ENCODE data around the gene CAPN11. TPM values are rescaled to one million over a fixed set of nuclear protein-coding genes. Genes with fewer than 3 reads are reported as not detected.

Gene CAPN11
- total and polyA plus RNA-seq, 9 of the 15 experiments (the other 6 are each of a cell fraction or from before 2014, with no cell fraction given) = 0.03 to 0.61 (median 0.17) TPM; not detected in 1

- no peak for TF ChIP-seq STAT5B (CRISPR knock-in tag; IDR thresholded peaks at IDR 0.05)
- no peak for TF ChIP-seq ZNF280A (IDR thresholded peaks at IDR 0.05; ENCODE audit: low read depth, partially characterized antibody)
These were observed 30.2 kb downstream of the CAPN11 start (continued) for GRCh38 chr6:44188819-44189218.

- Histone ChIP-seq H3K27me3 (ENCODE audit: control insufficient read depth in 2 of 2, insufficient read depth in 2 of 2, low read length in 2 of 2) (no peaks in the 10 kb centered on the region), H3K4me2 (ENCODE audit: insufficient read depth, low read length) (no peak overlapping the region), H2AFZ (ENCODE audit: low read depth, low read length) (peak overlapping the region; percentile 37), H3K9me1 (ENCODE audit: control insufficient read depth, insufficient read depth, low read length) (no peaks in the 10 kb centered on the region), H3K4me1 (replicated peaks in 1 of 2; ENCODE audit: control insufficient read depth in 2 of 2, insufficient read depth in 2 of 2, low read length in 2 of 2) (peaks cover 16 to 21% of the 10 kb centered on the region in 2 experiments; a peak in 4 of 5 replicates), H3K27ac (ENCODE audit: extremely low read depth, low read depth, low read length) (no peak overlapping the region), H3K36me3 (ENCODE audit: control insufficient read depth, insufficient read depth, low read length) (no peaks in the 10 kb centered on the region), H4K20me1 (replicated peaks; ENCODE audit: control insufficient read depth, insufficient read depth, low read length) (no peaks in the 10 kb centered on the region), H3K4me3 (no peak overlapping the region), H3K79me2 (ENCODE audit: control insufficient read depth, insufficient read depth, low read length) (no peaks in the 10 kb centered on the region), H3K9me3 (replicated peaks; ENCODE audit: control insufficient read depth, insufficient read depth, low read depth, low read length) (no peaks in the 10 kb centered on the region), H3K9ac (ENCODE audit: insufficient read depth in 1 of 2, low read depth in 2 of 2, low read length in 2 of 2) (no peak overlapping the region)
- WGBS (ENCODE audit: insufficient coverage, low coverage, missing lambda C conversion rate) = 10% methylated on average over 2 of the region's 2 CpGs
- DNase-seq (ENCODE audit: extremely low read depth in 1 of 4, low spot score in 3 of 4) = peak in 2 of 4 experiments; percentile 7 to 12
- FAIRE-seq = no peak
- no TSS peak for BruUV-seq (replicated peaks)
- ChIA-PET POLR2A (interaction anchor here (1.0 to 1.5 kb wide), 3 partner anchors 12 to 64 kb away, joined by 3 to 5 read pairs (median 4); no protein-coding TSS in a partner anchor), CTCF (ENCODE audit: low intra/inter-chr PET ratio) (no interaction called here)
- intact Hi-C loops (cut with micrococcal nuclease) = no loop called here
- no peak for ATAC-seq
- in situ Hi-C loops (cut with MboI) = no loop called here
- TF ChIP-seq MGA (IDR thresholded peaks at IDR 0.05) (peak; percentile 54), L3MBTL2 (IDR thresholded peaks at IDR 0.05) (peak; percentile 73), ZFP1 (CRISPR knock-in tag; IDR thresholded peaks at IDR 0.05) (no peak), E2F6 (IDR thresholded peaks at IDR 0.05; ENCODE audit: borderline replicate concordance in 1 of 2, extremely low read depth in 1 of 2, insufficient read depth in 1 of 2, insufficient read length in 1 of 2, low read depth in 1 of 2, low read length in 1 of 2, poor library complexity in 1 of 2, severe bottlenecking in 1 of 2) (peak in 1 of 2 experiments; percentile 30)
These were observed 30.6 kb downstream of the CAPN11 start for GRCh38 chr6:44189257-44189656.

Data from K562 (cell line).